IPS-15b (cell line): ENCODE results near the gene ZNF185.

Source experiments
- H3K27me3 ChIP-seq: one replicate; pipeline ENCODE4 v1.6.1; 2013; ENCODE audit warnings: low read length; ENCODE audit not compliant: control insufficient read depth, insufficient read depth
- H3K36me3 ChIP-seq: one replicate; pipeline ENCODE4 v1.6.1; 2013; ENCODE audit warnings: low read length; ENCODE audit not compliant: control insufficient read depth, insufficient read depth
- H3K4me1 ChIP-seq: one replicate; pipeline ENCODE4 v1.6.1; 2013; ENCODE audit warnings: mild to moderate bottlenecking, low read length; ENCODE audit not compliant: control insufficient read depth, insufficient read depth
- H3K4me3 ChIP-seq: one replicate; pipeline ENCODE4 v1.5.1; 2013; ENCODE audit warnings: low read depth, low read length
- H3K9ac ChIP-seq: one replicate; pipeline ENCODE4 v1.6.1; 2013; ENCODE audit warnings: low read depth, mild to moderate bottlenecking, low read length
- H3K9me3 ChIP-seq: one replicate; pipeline ENCODE4 v1.6.1; 2013; ENCODE audit warnings: mild to moderate bottlenecking, low read length; ENCODE audit not compliant: control insufficient read depth, insufficient read depth

ZNF185 gene

GRCh38 chrX:152926923-152927322 is 29.1 kb downstream of the ZNF185 start:
- no peaks in the 10 kb centered on the region for H3K9me3 ChIP-seq
- H3K36me3 ChIP-seq = no peaks in the 10 kb centered on the region
- no peaks in the 10 kb centered on the region for H3K27me3 ChIP-seq
- no peaks in the 10 kb centered on the region for H3K4me1 ChIP-seq
- H3K9ac ChIP-seq = no peak overlapping the region
- no peak overlapping the region for H3K4me3 ChIP-seq

- H3K4me1 ChIP-seq = no peaks in the 10 kb centered on the region
- no peaks in the 10 kb centered on the region for H3K36me3 ChIP-seq
- H3K9me3 ChIP-seq = no peaks in the 10 kb centered on the region
- H3K4me3 ChIP-seq = no peak overlapping the region
- H3K27me3 ChIP-seq = no peaks in the 10 kb centered on the region
- no peak overlapping the region for H3K9ac ChIP-seq
These were observed 30.2 kb downstream of the ZNF185 start for GRCh38 chrX:152927858-152928760.

- H3K4me3 ChIP-seq = no peak overlapping the region
- H3K36me3 ChIP-seq = no peaks in the 10 kb centered on the region
- no peak overlapping the region for H3K9ac ChIP-seq
- H3K27me3 ChIP-seq = no peaks in the 10 kb centered on the region
- H3K9me3 ChIP-seq = no peaks in the 10 kb centered on the region
- no peaks in the 10 kb centered on the region for H3K4me1 ChIP-seq
These were observed 31.0 kb downstream of the ZNF185 start for GRCh38 chrX:152928761-152929400.

GRCh38 chrX:152929898-152930297 is 32.0 kb downstream of the ZNF185 start:
- no peaks in the 10 kb centered on the region for H3K27me3 ChIP-seq
- H3K4me3 ChIP-seq = no peak overlapping the region
- no peaks in the 10 kb centered on the region for H3K4me1 ChIP-seq
- no peak overlapping the region for H3K9ac ChIP-seq
- H3K36me3 ChIP-seq = no peaks in the 10 kb centered on the region
- H3K9me3 ChIP-seq = no peaks in the 10 kb centered on the region

DNA sequence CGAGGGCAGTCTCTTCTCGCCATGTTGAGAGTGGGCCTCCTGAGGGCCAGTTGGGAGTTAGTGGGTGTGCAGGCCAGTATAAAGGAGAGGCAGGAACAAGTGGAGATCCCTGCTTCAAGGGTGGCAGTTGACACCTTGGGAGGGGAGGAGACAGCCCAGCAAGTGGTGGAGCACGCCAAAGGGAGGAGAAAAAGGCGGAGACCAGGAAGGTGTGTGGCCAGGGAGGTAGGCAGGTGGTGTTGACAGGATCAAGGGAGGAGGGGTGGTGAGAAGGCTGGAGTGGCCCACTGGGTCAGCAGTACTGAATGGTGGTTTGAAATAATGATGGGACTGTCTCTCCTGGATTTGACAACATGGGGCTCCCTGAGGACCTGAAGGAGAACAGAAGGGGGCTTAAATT is 32.6 kb downstream of the ZNF185 start:
- no peaks in the 10 kb centered on the region for H3K4me1 ChIP-seq
- no peak overlapping the region for H3K9ac ChIP-seq
- no peaks in the 10 kb centered on the region for H3K36me3 ChIP-seq
- no peaks in the 10 kb centered on the region for H3K9me3 ChIP-seq
- no peak overlapping the region for H3K4me3 ChIP-seq
- H3K27me3 ChIP-seq = no peaks in the 10 kb centered on the region

GRCh38 chrX:152932144-152932543 is 34.3 kb downstream of the ZNF185 start:
- no peaks in the 10 kb centered on the region for H3K4me1 ChIP-seq
- H3K9ac ChIP-seq = no peak overlapping the region
- H3K27me3 ChIP-seq = no peaks in the 10 kb centered on the region
- no peak overlapping the region for H3K4me3 ChIP-seq
- H3K36me3 ChIP-seq = no peaks in the 10 kb centered on the region
- no peaks in the 10 kb centered on the region for H3K9me3 ChIP-seq

DNA sequence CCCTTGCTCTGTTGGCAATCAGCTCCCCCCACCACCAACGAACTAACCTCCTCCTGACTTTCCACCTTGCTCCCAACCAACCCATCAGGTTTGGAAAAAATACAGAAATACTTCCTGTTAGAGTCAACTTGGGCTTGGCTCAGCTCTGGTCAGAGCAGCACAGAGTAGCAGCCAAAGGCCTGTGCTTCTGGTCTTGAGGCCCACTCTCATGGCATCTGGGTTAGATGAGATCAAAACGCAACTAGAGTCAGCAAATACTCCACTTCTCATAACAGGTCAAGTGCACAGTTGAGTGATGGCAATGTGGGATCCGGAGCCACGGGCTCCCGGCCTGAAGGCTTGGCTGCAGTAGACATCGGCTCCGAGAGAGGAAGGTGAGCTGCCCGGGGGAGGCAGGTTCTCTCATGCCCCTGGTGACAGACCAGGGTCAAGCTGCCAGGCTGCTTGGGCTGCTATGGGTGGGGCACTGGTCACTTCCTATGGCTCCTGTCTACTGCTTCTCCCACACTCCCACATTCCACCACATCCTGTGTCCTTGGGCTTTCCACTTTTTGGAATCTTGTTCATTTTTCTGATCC is 34.8 kb downstream of the ZNF185 start:
- H3K36me3 ChIP-seq = no peaks in the 10 kb centered on the region
- H3K4me3 ChIP-seq = no peak overlapping the region
- H3K9ac ChIP-seq = no peak overlapping the region
- H3K9me3 ChIP-seq = no peaks in the 10 kb centered on the region
- H3K4me1 ChIP-seq = no peaks in the 10 kb centered on the region
- H3K27me3 ChIP-seq = no peaks in the 10 kb centered on the region

DNA sequence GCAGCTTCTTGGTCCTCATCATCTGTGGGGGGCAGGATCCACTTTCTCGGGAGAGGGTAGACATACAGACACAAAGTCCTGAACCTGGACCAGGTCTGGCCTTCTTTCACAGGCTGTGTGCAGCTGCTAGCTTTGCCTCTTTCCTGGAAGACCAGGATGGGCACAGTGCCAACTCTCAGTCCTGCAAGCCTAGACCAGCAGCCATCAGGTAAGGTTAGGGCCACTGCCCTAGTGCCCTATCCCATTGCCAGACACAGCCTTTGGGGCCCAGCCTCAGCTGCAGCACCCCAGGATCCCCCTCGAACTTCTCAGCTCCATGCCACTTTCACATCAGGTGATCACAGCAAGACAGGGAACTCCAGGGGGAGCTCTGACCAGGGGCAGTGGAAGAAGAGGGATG is 38.4 kb downstream of the ZNF185 start:
- no peaks in the 10 kb centered on the region for H3K4me1 ChIP-seq
- H3K27me3 ChIP-seq = no peaks in the 10 kb centered on the region
- H3K9me3 ChIP-seq = peaks cover 3% of the 10 kb centered on the region

DNA sequence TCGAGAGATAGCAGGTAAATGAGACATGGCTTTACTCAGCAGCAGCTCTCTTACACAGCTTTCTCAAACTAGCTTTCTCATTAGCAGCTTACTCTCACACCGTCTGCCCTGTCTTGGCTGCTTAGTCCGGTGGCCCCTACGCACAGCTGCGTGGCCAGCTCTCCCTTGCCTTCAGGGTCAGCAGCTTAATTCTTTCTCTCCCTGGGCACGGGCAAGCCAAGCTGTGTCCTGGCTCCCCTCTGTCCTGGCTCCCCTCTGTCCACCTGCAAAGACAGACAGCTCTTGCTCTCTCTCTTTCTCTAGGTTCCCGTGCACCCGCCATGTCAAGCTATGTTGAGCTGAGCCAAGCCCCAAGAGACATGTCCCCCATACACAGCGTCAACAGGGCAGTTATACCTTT is 39.4 kb downstream of the ZNF185 start:
- no peak overlapping the region for H3K9ac ChIP-seq
- no peaks in the 10 kb centered on the region for H3K4me1 ChIP-seq
- peaks cover 3% of the 10 kb centered on the region for H3K9me3 ChIP-seq
- H3K27me3 ChIP-seq = no peaks in the 10 kb centered on the region
- H3K36me3 ChIP-seq = no peaks in the 10 kb centered on the region
- H3K4me3 ChIP-seq = no peak overlapping the region

More for the DNA sequence above, 38.4 kb downstream of the ZNF185 start:
- no peak overlapping the region for H3K9ac ChIP-seq
- no peak overlapping the region for H3K4me3 ChIP-seq
- no peaks in the 10 kb centered on the region for H3K36me3 ChIP-seq

- Histone ChIP-seq H3K36me3 (peaks cover 4% of the 10 kb centered on the region), H3K27me3 (no peaks in the 10 kb centered on the region), H3K9ac (peak overlapping the region; percentile 60), H3K9me3 (peaks cover 9% of the 10 kb centered on the region), H3K4me3 (peak overlapping the region; percentile 59), H3K4me1 (no peaks in the 10 kb centered on the region)
These were observed 43.6 kb downstream of the ZNF185 start for GRCh38 chrX:152941328-152942076.

- Histone ChIP-seq H3K27me3 (no peaks in the 10 kb centered on the region), H3K9ac (peak overlapping the region; percentile 60)
These were observed 44.2 kb downstream of the ZNF185 start for GRCh38 chrX:152942077-152942442.

More at GRCh38 chrX:152942077-152942442, 44.2 kb downstream of the ZNF185 start:
- Histone ChIP-seq H3K4me1 (no peaks in the 10 kb centered on the region), H3K9me3 (peaks cover 9% of the 10 kb centered on the region), H3K4me3 (peak overlapping the region; percentile 59), H3K36me3 (peaks cover 4% of the 10 kb centered on the region)
